MM.1S (cell line): ENCODE results near the gene CLEC2A.

Experiments used
- DNase-seq: peaks from one replicate; pipeline ENCODE4 v3.0.0-alpha.2; 2015
- H2AFZ ChIP-seq: fragments of 300-600 bp; sonication (generic); 2 replicates; pipeline ENCODE4 v1.6.0; 2016; ENCODE audit warnings: antibody characterized with exemption, low read length
- H3F3A ChIP-seq: fragments of 300-600 bp; sonication (generic); 2 replicates; pipeline ENCODE4 v1.6.1; 2016; ENCODE audit warnings: mild to moderate bottlenecking, antibody characterized with exemption, low read length, moderate library complexity, mixed read lengths; ENCODE audit not compliant: insufficient read depth
- H3K27ac ChIP-seq: fragments of 300-600 bp; sonication (generic); 2 replicates; pipeline ENCODE4 v1.5.1; 2016; ENCODE audit warnings: mild to moderate bottlenecking, low read length
- H3K27me3 ChIP-seq: fragments of 300-600 bp; sonication (generic); replicated peaks from 2 replicates; pipeline ENCODE4 v1.6.0; 2016; ENCODE audit warnings: low read length; ENCODE audit not compliant: insufficient read depth
- H3K36me3 ChIP-seq: fragments of 300-600 bp; sonication (generic); replicated peaks from 2 replicates; pipeline ENCODE4 v1.6.1; 2016; ENCODE audit warnings: mild to moderate bottlenecking, low read length, mixed read lengths; ENCODE audit not compliant: insufficient read depth
- H3K4me1 ChIP-seq: fragments of 300-600 bp; sonication (generic); 2 replicates; pipeline ENCODE4 v1.6.1; 2016; ENCODE audit warnings: low read length, mixed read lengths
- H3K4me2 ChIP-seq: fragments of 300-600 bp; sonication (generic); 2 replicates; pipeline ENCODE4 v1.6.0; 2016; ENCODE audit warnings: low read depth, low read length
- H3K4me3 ChIP-seq: fragments of 300-600 bp; sonication (generic); 2 replicates; pipeline ENCODE4 v1.5.1; 2016; ENCODE audit warnings: low read length, mixed read lengths
- H3K79me2 ChIP-seq: fragments of 300-600 bp; sonication (generic); 2 replicates; pipeline ENCODE4 v1.6.1; 2016; ENCODE audit warnings: mixed run types, low read length, mixed read lengths
- H3K9ac ChIP-seq: fragments of 300-600 bp; sonication (generic); 2 replicates; pipeline ENCODE4 v1.6.1; 2016; ENCODE audit warnings: low read length, mixed read lengths
- H3K9me2 ChIP-seq: fragments of 300-600 bp; sonication (generic); replicated peaks from 2 replicates; pipeline ENCODE4 v1.6.1; 2016; ENCODE audit warnings: mild to moderate bottlenecking, low read length, mixed read lengths; ENCODE audit not compliant: insufficient read depth
- H3K9me3 ChIP-seq: fragments of 300-600 bp; sonication (generic); replicated peaks from 2 replicates; pipeline ENCODE4 v1.6.1; 2016; ENCODE audit warnings: mild to moderate bottlenecking, low read length, mixed read lengths; ENCODE audit not compliant: insufficient read depth
- H4K20me1 ChIP-seq: fragments of 300-600 bp; sonication (generic); 2 replicates; pipeline ENCODE4 v1.6.1; 2016; ENCODE audit warnings: mild to moderate bottlenecking, low read length, moderate library complexity, mixed read lengths; ENCODE audit not compliant: insufficient read depth
- CTCF ChIP-seq: fragments of 300-600 bp; sonication (generic); IDR thresholded peaks from 2 replicates; pipeline ENCODE4 v1.5.1; 2016; ENCODE audit warnings: antibody characterized with exemption, low read length, mixed read lengths
- EZH2 ChIP-seq: fragments of 300-600 bp; sonication (generic); optimal IDR thresholded peaks from 2 replicates; pipeline ENCODE3; 2017; ENCODE audit warnings: low read depth, mild to moderate bottlenecking, antibody characterized with exemption, low read length, mixed read lengths
- EZH2phosphoT487 ChIP-seq: fragments of 300-600 bp; sonication (generic); IDR thresholded peaks from 2 replicates; pipeline ENCODE4 v1.6.1; 2018; ENCODE audit warnings: antibody characterized with exemption, low read length

Gene CLEC2A

GRCh38 chr12:9908350-9908749, 23.8 kb downstream of the CLEC2A start:
- H3K9me2 ChIP-seq = no peaks in the 10 kb centered on the region
- no peak overlapping the region for H2AFZ ChIP-seq
- no peaks in the 10 kb centered on the region for H3F3A ChIP-seq
- no peak overlapping the region for H3K4me2 ChIP-seq
- no peaks in the 10 kb centered on the region for H3K4me1 ChIP-seq
- no peak overlapping the region for H3K4me3 ChIP-seq
- H3K9me3 ChIP-seq = no peaks in the 10 kb centered on the region
- H3K27ac ChIP-seq = no peak overlapping the region
- TF ChIP-seq EZH2 (no peak), EZH2phosphoT487 (no peak), CTCF (no peak)
- DNase-seq = no peak
- no peak overlapping the region for H3K9ac ChIP-seq
- no peaks in the 10 kb centered on the region for H4K20me1 ChIP-seq
- no peaks in the 10 kb centered on the region for H3K79me2 ChIP-seq
- H3K36me3 ChIP-seq = no peaks in the 10 kb centered on the region
- H3K27me3 ChIP-seq = no peaks in the 10 kb centered on the region

GRCh38 chr12:9907769-9908168, 24.4 kb downstream of the CLEC2A start:
- Histone ChIP-seq H3K9me3 (no peaks in the 10 kb centered on the region), H3K27me3 (no peaks in the 10 kb centered on the region), H3K4me2 (no peak overlapping the region), H2AFZ (no peak overlapping the region), H3K4me3 (no peak overlapping the region), H3K36me3 (no peaks in the 10 kb centered on the region), H3K4me1 (no peaks in the 10 kb centered on the region), H3F3A (no peaks in the 10 kb centered on the region), H3K9ac (no peak overlapping the region), H3K79me2 (no peaks in the 10 kb centered on the region), H4K20me1 (no peaks in the 10 kb centered on the region), H3K9me2 (no peaks in the 10 kb centered on the region), H3K27ac (no peak overlapping the region)
- DNase-seq = no peak
- TF ChIP-seq EZH2 (no peak), EZH2phosphoT487 (no peak), CTCF (no peak)

- no peaks in the 10 kb centered on the region for H3K27me3 ChIP-seq
- H3K4me1 ChIP-seq = no peaks in the 10 kb centered on the region
- H3K9ac ChIP-seq = no peak overlapping the region
- H3K36me3 ChIP-seq = no peaks in the 10 kb centered on the region
- no peaks in the 10 kb centered on the region for H3K9me3 ChIP-seq
- H3F3A ChIP-seq = no peaks in the 10 kb centered on the region
- DNase-seq = no peak
- no peak overlapping the region for H3K4me3 ChIP-seq
- no peak overlapping the region for H3K27ac ChIP-seq
- no peaks in the 10 kb centered on the region for H3K79me2 ChIP-seq
- no peak for TF ChIP-seq EZH2phosphoT487
- no peak for TF ChIP-seq EZH2
- TF ChIP-seq CTCF = no peak
- H2AFZ ChIP-seq = no peak overlapping the region
- H3K4me2 ChIP-seq = no peak overlapping the region
- no peaks in the 10 kb centered on the region for H3K9me2 ChIP-seq
- no peaks in the 10 kb centered on the region for H4K20me1 ChIP-seq
These were observed 25.3 kb downstream of the CLEC2A start for GRCh38 chr12:9906873-9907272.
